ENCODE measurements around the gene MOB2. TPM values are rescaled to one million over a fixed set of nuclear protein-coding genes. Genes with fewer than 3 reads are reported as not detected.

MOB2 gene
- total RNA-seq, 2 donors from 2014 or later: 30.7 to 31.0 TPM

DNA sequence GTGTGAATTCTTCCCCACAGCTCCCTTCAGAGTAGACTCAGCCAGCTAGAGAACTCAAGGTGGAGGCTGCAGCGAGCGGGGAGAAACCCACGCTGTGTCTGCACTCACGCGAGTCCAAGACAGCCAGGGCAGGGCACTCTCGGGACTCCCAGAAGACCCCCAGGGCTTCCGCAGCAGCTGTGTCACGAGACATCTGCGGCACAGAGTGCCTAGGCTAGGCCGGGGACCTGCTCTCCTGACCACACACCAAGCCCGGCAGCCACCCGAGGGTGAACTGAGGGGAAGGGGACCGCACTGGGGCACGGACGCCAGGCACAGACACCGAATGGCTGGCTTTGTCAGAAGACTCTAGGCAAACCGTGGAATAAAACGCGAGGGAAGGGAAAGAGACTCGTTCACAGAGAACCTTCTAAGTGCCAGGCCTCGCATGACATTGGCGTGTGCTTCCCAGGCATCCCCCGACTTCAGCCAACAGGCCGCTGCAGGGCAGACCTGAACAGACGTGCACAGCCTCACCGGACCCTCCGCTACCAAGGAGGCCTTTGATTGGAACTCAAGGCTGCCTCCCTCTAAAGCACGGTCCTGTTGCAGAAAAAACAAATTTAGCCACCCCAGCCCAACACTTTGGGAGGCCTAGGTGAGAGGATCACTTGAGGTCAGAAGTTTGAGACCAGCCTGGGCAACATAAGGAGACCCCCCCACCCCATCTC is 18.2 kb upstream of the MOB2 start:
- ATAC-seq (replicated peaks in 1 of 2) (no peak), DNase-seq (no peak)
- no peaks in the 10 kb centered on the region for H3K27me3 Mint-ChIP-seq (ENCODE audit: low read depth)
- H3K36me3 Mint-ChIP-seq (ENCODE audit: insufficient read depth in 2 of 2): peaks cover 0 to 2% of the 10 kb centered on the region in 2 donors
- H3K27ac Mint-ChIP-seq: no peak overlapping the region
- no peak overlapping the region for H3K4me3 Mint-ChIP-seq
- no peaks in the 10 kb centered on the region for H3K9me3 Mint-ChIP-seq
- H3K4me1 Mint-ChIP-seq (ENCODE audit: low read depth): peaks cover 6% of the 10 kb centered on the region

DNA sequence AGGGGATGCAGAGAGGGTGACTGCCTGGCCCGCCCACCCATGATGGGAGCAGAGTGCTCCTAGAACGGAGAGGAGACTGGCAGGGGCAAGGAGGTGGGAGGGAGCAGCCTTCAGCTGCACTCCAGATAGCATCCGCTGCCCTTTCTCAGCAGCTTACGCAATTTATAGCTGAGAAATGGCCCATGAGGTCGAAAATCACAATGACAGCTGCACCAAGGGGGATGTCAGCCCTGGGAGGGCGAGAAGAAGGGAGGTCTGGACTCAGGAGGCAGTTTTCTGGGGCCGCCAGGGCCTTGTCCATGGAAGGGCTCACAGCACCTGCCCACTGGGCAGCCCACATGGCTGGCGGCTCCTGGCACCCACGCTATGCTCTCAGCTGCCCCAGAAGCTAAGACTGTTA is 17.6 kb upstream of the MOB2 start:
- H3K9me3 Mint-ChIP-seq: no peaks in the 10 kb centered on the region
- H3K4me3 Mint-ChIP-seq: no peak overlapping the region
- ATAC-seq (replicated peaks in 1 of 2) (no peak), DNase-seq (no peak)
- peaks cover 0 to 2% of the 10 kb centered on the region in 2 donors for H3K36me3 Mint-ChIP-seq (ENCODE audit: insufficient read depth in 2 of 2)
- no peak overlapping the region for H3K27ac Mint-ChIP-seq
- H3K4me1 Mint-ChIP-seq (ENCODE audit: low read depth): peaks cover 6% of the 10 kb centered on the region
- no peaks in the 10 kb centered on the region for H3K27me3 Mint-ChIP-seq (ENCODE audit: low read depth)

DNA sequence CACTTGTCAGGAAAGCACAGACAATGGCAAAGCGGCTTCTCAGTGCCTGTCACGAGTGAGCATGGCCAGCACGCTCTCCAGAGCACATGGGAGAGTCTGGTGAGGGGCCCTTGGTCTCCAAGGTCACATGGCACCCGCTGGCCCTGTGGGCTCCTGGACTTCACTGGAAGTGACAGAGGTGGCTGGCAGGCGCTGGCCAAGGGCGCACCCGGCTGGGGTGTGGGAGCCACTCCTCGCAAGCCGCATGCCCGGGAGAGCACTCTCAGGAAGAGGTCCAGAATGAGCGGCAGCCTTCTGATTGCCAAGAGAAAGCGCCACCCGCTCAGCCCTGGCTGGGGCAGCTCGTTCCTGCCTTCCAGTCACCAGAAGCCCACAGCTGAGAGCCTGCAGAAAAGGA is 17.1 kb upstream of the MOB2 start:
- ATAC-seq (replicated peaks in 1 of 2) (no peak), DNase-seq (no peak)
- H3K4me3 Mint-ChIP-seq: no peak overlapping the region
- H3K36me3 Mint-ChIP-seq (ENCODE audit: insufficient read depth in 2 of 2): peaks cover 2 to 3% of the 10 kb centered on the region in 2 donors
- peaks cover 10% of the 10 kb centered on the region for H3K4me1 Mint-ChIP-seq (ENCODE audit: low read depth)
- H3K27me3 Mint-ChIP-seq (ENCODE audit: low read depth): no peaks in the 10 kb centered on the region
- peaks cover 2% of the 10 kb centered on the region in 2 donors for H3K9me3 Mint-ChIP-seq
- H3K27ac Mint-ChIP-seq: no peak overlapping the region

DNA sequence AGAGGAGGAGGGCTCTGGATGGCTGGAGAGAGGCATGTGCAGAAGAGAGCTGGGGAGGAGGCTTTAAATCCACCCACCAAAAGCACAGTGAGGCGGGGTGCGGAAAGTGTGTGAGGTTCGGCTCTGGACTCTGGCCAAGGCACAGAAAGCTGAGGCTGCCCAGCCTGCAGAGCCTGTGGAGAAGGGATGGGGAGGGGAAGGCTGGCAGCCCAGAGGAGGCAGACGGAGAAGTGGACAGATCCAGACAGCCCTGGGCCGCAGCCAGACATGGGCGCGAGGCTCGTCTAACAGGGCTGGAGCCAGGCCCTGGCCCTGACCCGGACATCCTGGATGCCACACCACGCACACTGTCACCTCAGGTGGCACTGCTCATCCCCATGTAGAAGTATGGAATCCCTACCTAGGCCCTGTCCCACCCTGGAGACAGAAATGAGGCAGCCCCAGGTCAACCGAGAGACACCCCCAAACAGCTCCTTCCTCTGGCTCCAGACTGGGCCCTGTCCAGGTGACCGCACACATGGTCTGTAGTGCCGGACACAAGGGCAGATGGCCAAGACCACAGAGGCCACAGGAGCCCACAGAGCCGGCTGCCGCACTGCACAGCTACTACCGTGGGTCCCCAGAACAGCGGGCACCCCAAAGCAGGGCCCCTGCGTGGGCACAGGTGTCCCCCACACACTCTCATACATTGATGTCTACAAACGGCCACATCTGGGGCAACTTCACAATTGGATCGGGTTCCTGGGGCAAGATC is 16.6 kb upstream of the MOB2 start:
- ATAC-seq (replicated peaks in 1 of 2): no peak
- Mint-ChIP-seq H3K9me3 (peaks cover 2% of the 10 kb centered on the region in 2 donors), H3K36me3 (ENCODE audit: insufficient read depth in 2 of 2) (peaks cover 2 to 5% of the 10 kb centered on the region in 2 donors), H3K27me3 (ENCODE audit: low read depth) (no peaks in the 10 kb centered on the region), H3K4me3 (no peak overlapping the region), H3K27ac (no peak overlapping the region), H3K4me1 (ENCODE audit: low read depth) (peaks cover 14% of the 10 kb centered on the region)
- no peak for DNase-seq

DNA sequence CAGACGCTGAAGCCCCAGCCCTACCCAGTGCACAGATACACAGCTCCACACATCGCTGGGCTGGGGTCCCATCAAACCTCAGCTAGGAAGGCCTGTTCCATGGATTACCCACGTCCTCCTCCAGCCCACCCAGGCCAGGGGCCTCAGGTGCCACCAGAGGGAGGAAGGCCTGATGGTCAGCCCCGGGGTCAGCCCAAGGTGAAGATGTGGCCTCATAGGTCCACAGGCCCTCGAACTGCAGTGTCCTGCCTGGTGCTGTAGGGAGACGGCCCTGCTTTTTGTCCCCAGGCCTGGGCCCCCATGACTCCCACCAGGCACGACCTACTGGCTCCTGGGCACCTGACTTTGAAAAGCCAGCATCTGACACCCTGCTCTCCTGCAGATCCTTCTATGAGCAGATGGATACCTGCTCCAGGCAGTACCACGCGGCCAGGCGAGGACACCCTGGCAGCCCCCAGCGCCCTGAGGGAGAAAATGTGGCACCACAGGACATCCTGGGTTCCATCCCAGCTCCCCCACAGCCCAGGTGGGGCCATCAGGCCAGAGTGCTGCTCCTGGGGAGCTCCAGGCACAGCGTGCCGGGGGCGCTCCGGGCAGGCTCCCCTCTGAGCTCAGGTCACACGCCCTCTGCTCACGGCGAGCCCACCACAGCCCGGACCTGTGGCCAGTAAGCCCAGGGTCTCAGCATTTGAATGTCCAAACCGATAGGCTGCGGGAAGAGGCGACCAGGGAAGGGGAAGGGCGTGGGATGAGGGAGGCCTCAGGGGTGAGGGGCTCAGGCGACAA is 15.8 kb upstream of the MOB2 start:
- DNase-seq: no peak
- H3K36me3 Mint-ChIP-seq (ENCODE audit: insufficient read depth in 2 of 2): peaks cover 2 to 5% of the 10 kb centered on the region in 2 donors
- H3K4me1 Mint-ChIP-seq (ENCODE audit: low read depth): peaks cover 21% of the 10 kb centered on the region
- H3K27ac Mint-ChIP-seq: no peak overlapping the region
- no peak for ATAC-seq (replicated peaks in 1 of 2)
- no peak overlapping the region for H3K4me3 Mint-ChIP-seq
- H3K9me3 Mint-ChIP-seq: peaks cover 2% of the 10 kb centered on the region in 2 donors
- no peaks in the 10 kb centered on the region for H3K27me3 Mint-ChIP-seq (ENCODE audit: low read depth)

DNA sequence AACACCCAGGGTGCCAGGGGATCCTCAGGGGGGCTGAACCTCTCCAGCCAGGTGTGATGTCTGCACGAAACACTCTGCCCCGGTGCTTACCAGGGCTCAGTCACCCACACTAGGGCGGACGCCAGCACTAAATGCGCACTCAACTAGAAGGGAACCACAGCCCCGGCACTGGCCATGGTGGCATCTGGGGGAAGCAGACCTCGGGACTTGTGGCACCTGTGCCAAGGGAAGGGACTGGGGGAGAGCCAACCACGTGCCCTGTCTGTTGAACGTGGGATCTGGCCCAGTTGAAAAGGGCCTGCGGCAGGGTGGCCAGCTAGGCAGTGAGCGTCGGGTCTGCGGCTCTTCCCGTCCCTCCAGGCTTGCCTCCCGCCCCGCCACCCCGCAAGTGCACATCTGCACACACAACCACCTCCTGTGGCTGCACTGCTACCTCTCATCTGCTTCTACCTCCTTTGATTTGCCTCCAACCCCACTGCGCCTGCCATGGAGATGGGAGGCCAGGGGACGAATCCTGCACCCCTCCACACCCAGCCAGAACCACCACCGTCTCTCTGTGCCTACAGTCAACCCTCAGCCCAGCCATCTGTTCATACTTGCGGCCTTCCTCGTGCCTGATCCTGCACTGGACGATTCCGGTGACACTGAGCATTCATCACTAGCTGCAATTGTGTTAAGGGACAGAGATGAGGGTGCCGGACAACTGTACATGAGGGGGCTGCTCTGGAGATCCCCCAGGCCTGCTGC is 15.0 kb upstream of the MOB2 start:
- Mint-ChIP-seq H3K4me3 (no peak overlapping the region), H3K27ac (no peak overlapping the region), H3K36me3 (ENCODE audit: insufficient read depth in 2 of 2) (peaks cover 2 to 5% of the 10 kb centered on the region in 2 donors), H3K4me1 (ENCODE audit: low read depth) (peaks cover 29% of the 10 kb centered on the region), H3K27me3 (ENCODE audit: low read depth) (no peaks in the 10 kb centered on the region), H3K9me3 (peaks cover 2% of the 10 kb centered on the region in 2 donors)
- ATAC-seq (replicated peaks in 1 of 2): no peak
- no peak for DNase-seq

DNA sequence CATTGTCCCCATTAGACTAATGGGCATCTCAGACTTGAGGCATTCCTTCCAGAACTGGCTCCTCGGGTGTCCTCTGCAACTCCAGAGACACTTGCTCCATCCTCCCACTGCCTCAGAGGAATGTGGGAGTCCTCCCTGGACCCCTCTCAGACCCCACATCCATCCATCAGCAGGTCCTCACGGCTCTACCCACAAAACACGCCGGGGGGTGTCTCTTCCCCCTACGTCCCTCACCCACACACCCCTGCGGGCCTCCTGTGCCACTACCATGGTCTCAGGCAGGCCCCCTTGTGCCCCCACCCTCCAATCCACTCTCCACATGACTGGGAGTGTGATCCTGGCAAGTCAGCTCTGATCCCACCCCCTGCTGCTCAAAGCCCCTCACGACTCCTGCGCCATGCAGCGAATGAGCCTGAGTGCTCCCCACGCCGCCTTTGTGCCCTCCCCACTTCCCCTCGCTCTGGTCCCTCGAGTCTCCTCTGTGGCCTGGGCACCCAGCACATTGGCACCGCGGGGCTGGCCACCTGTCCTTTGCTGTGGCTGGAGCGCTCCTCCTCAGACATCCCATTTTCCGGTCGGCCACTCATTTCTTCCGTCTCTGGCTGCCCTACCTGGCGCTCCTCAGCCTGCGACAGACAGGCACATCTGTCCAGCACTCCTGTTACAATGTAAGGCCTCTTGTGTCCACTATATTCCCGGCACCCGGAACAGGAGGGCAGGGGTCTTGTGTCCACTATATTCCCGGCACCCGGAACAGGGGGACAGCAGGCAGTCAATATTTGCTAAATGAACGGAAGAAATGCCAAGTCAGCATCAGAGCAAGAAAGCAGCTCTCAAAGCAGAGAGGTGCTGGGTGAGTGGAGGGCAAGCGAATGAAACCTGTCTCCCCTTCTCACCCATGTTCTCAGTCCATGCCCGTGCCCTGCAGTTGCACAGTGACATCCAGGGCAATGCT is 14.2 kb upstream of the MOB2 start:
- peaks cover 2 to 5% of the 10 kb centered on the region in 2 donors for H3K36me3 Mint-ChIP-seq (ENCODE audit: insufficient read depth in 2 of 2)
- ATAC-seq (replicated peaks in 1 of 2): no peak
- peaks cover 38% of the 10 kb centered on the region for H3K4me1 Mint-ChIP-seq (ENCODE audit: low read depth)
- H3K9me3 Mint-ChIP-seq: peaks cover 2% of the 10 kb centered on the region in 2 donors
- H3K27me3 Mint-ChIP-seq (ENCODE audit: low read depth): no peaks in the 10 kb centered on the region
- no peak overlapping the region for H3K4me3 Mint-ChIP-seq
- DNase-seq: no peak
- no peak overlapping the region for H3K27ac Mint-ChIP-seq

DNA sequence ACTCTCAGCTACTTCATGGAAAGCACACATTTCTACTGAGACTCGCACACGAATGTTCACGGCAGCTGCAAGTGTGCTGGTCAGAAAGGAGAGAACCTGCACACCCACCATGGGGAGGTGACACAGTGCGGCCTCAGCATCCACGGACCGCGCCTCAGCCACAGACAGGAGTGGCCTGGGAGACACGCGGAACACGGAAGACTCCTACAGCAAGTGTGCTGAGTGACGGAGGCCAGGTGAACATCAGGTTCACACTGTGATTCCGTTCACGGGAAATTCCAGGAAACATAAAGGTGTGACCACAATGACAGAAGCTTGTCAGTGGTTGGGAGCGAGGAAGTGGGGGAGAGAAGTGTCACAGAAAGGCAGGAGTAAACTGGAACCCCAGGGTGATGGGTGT is 13.3 kb upstream of the MOB2 start:
- ATAC-seq (replicated peaks in 1 of 2) (no peak), DNase-seq (no peak)
- Mint-ChIP-seq H3K36me3 (ENCODE audit: insufficient read depth in 2 of 2) (peaks cover 2 to 5% of the 10 kb centered on the region in 2 donors), H3K27me3 (ENCODE audit: low read depth) (no peaks in the 10 kb centered on the region), H3K9me3 (peaks cover 2% of the 10 kb centered on the region in 2 donors), H3K4me3 (no peak overlapping the region), H3K27ac (no peak overlapping the region), H3K4me1 (ENCODE audit: low read depth) (peaks cover 41% of the 10 kb centered on the region)

DNA sequence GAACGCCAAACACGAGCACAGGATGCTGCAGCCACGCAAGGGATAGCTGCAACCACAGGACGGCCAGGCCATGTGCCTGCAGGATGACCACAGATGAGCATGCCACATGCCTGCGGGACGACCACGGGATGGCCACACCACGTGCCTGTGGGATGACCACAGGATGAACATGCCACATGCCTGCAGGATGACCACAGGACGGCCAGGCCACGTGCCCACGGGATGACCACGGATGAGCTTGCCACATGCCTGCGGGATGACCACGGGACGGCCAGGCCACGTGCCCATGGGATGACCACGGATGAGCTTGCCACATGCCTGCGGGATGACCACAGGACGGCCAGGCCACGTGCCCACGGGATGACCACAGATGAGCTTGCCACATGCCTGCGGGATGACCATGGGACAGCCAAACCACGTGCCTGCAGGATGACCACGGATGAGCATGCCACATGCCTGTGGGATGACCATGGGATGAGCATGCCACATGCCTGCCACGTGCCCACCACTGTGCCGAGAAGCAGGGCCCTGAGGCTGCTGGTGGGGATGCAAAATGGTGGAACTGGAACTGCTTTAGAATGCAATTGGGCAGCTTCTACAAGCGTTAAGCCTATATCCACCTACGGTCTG is 12.8 kb upstream of the MOB2 start:
- peaks cover 2% of the 10 kb centered on the region in 2 donors for H3K9me3 Mint-ChIP-seq
- H3K4me3 Mint-ChIP-seq: no peak overlapping the region
- H3K27ac Mint-ChIP-seq: no peak overlapping the region
- DNase-seq (no peak), ATAC-seq (replicated peaks in 1 of 2) (no peak)
- peaks cover 2 to 5% of the 10 kb centered on the region in 2 donors for H3K36me3 Mint-ChIP-seq (ENCODE audit: insufficient read depth in 2 of 2)
- peaks cover 41% of the 10 kb centered on the region for H3K4me1 Mint-ChIP-seq (ENCODE audit: low read depth)
- H3K27me3 Mint-ChIP-seq (ENCODE audit: low read depth): no peaks in the 10 kb centered on the region

DNA sequence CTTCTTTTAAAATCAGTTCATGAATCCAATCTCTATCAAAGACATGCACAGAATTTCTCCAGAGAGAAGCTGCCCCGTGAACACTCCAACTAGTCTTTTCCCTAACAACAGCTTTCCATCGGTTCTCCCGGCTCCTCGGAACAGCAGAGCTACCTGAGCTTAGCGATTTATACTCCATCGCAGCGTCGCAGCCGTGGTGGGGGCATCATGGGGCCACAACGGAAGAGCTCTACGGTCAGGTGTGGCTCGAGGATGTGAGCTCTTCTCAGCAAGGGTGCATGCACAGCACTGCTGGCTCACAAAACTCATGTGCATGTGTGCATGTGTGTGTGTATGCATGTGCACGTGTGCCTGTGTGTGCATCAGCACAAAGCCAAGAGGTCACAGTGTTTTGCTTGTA is 11.7 kb upstream of the MOB2 start:
- H3K4me1 Mint-ChIP-seq (ENCODE audit: low read depth): peaks cover 41% of the 10 kb centered on the region
- H3K27ac Mint-ChIP-seq: no peak overlapping the region
- H3K4me3 Mint-ChIP-seq: no peak overlapping the region
- ATAC-seq (replicated peaks in 1 of 2) (no peak), DNase-seq (no peak)
- H3K9me3 Mint-ChIP-seq: peaks cover 2% of the 10 kb centered on the region in 2 donors
- H3K36me3 Mint-ChIP-seq (ENCODE audit: insufficient read depth in 2 of 2): peaks cover 2 to 5% of the 10 kb centered on the region in 2 donors
- no peaks in the 10 kb centered on the region for H3K27me3 Mint-ChIP-seq (ENCODE audit: low read depth)

DNA sequence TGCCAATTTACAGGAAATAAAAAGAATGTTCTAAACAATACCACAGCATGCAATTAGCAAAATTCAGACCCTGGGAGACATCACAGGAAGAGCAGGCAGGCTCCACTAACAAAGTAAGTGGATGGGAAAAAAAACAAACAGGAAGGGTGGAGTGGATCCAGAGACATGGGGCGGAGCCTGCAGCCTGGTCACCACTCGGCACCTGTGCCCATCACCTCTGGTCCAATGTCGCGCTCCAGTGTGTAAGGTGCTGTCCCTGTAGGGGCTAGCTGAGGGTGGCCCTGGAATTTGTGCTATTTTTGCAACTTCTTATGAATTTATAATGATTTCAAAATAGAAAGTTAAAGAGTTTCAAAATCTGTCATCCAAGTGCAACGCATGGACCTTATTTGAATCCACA is 11.0 kb upstream of the MOB2 start:
- Mint-ChIP-seq H3K36me3 (ENCODE audit: insufficient read depth in 2 of 2) (peaks cover 2 to 5% of the 10 kb centered on the region in 2 donors), H3K4me1 (ENCODE audit: low read depth) (peaks cover 45% of the 10 kb centered on the region), H3K9me3 (peaks cover 2% of the 10 kb centered on the region in 2 donors), H3K4me3 (no peak overlapping the region), H3K27ac (no peak overlapping the region), H3K27me3 (ENCODE audit: low read depth) (no peaks in the 10 kb centered on the region)
- ATAC-seq (replicated peaks in 1 of 2) (no peak), DNase-seq (no peak)
